HG03135 (cell line): ENCODE results near the gene ATXN3.

Experiments
- ATAC-seq: cut with Tn5 transposase; IDR thresholded peaks from one replicate; pipeline ENCODE4 v1.9.1; 2021; ENCODE audit warnings: mild to moderate bottlenecking, moderate library complexity; ENCODE audit not compliant: unreplicated experiment

The ATXN3 gene

DNA sequence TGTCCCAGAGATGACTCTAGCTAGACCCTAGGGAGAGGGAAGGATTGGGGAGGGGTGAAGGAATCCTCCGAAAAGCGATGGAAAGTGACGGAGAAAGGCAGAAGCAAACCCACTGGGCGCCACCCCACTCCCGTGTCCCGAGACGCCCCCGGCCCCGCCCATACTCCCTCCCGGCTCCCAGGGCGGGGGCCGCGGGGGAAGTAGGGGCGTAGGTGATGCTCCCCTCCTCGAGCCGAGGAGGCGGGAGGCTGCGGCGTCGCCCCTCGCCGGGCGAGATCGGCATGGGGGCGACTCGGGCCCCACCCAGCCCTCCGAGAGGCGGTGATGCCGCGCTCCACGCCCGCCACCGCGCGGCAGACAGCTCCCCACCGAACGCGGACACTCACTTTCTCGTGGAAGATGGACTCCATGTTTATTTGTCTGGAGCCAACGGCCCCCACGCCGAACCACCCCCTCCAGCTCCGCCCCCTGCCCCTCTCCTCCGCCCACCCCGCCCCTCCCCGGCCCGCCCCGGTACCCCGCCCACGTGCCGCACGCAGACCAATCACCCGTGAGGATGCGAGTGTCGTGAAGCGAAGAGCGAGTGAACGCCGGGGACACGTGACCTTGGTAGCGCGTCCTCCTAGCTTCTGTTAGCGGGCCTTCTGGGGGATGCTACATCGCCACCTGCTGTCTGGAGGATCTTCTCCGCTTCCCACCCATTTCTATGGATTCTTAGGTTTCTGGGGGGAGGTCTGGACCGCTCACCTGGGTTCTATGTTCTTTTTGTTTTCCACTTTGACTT lies at the start of gene ATXN3:
ATXN3 (minus strand) TSS at position 440 of the 784 bp plus-strand sequence; CDS start at position 410, 30 bp downstream.
- peak; percentile 95 for ATAC-seq

DNA sequence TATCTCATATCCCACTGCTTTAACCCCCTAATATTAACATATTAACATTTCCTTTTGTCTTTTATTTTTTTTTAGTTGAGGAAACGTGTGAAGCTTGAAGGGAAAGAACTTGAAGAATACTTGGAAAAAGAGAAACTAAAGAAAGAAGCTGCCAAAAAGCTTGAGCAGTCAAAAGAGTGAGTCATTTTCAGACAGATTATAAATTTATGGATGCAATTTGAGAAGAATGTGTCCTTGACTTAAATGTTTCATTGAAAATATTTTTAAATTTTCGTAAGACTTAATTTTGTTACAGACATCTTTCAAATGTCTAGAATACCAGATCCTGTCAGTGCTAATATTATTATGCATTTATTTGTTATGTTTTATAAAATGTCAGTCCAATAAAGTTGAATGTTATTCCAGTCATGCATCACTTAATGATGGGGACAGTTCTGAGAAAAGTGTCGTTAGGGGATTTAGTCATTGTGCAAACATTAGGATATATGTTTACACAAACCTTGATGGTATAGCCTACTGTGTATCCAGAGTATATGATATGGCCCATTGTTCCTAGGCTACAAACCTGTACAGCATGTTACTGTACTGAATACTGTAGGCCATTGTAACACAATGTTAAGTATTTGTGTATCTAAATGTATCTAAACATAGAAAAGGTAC lies 48.0 kb upstream of the ATXN3 start:
- ATAC-seq = no peak

DNA sequence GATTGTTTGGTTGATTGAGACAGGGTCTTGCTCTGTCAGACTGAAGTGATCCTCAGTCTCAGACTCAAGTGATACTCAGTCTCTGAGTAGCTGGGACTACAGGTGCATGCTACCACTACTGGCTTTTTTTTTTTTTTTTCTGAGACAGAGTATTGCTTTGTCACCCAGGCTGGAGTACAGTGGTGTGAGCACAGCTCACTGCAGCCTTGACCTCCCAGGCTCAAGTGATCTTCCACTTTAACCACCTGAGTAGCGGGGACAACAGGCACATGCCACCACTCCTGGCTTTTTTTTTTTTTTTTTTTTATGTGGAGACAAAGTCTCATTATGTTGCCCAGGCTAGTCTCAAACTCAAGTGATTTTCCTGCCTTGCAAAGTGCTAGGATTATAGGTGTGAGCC lies 47.2 kb upstream of the ATXN3 start:
- ATAC-seq = no peak

DNA sequence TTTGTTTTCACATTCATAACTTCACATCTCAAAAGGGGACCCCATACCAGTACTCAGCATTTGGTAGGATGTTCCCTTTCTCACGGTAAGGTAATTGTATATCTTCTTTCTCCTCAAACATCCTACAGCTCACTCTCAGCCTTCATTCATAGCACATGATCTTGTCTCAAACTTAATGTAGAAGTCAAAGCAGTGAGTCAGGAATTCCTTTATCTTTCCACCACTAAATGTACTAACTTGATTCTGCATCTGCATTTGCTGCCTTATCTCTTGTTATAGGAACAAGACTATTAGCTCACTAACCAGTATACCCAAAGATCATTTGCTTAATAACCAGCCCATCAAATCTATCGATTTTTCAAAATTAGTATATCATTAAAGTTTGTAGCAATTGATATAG lies 38.3 kb upstream of the ATXN3 start:
- no peak for ATAC-seq

DNA sequence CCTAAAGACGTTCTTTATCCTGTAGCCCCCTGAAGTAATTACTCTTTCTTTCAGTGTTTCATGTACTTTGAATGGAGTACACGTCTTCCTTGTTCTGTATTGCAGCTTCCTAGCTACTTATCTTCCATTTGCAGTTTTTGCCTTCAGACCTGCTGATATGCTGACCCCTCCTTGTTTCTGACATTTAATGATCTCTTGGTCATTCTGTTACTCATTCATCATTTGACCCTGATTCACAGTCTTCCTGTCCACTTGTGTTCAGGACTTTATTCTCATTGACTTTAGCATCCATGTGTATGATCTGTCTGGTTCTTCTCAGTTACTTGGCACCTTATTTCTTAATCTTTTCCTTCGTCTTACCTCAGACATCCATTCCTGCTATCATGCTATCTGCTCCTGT lies 37.6 kb upstream of the ATXN3 start:
- no peak for ATAC-seq

DNA sequence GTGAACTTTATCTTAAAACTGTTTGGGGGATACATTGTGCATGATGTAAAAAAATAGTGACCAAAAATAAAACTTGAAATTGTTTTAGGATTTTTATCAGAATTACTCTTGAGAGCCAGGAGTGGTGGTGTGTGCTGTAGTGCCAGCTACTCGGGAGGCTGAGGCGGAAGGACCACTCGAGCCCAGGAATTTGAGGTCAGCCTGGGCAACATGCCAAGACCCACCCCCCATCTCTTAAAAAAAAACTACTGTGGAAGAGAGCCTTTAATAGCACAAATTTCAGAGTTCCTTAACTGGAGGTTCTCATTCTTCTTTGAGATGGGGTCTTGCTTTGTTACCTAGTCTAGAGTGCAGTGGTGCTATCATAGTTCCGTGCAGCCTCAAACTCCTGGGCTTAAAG lies 36.9 kb upstream of the ATXN3 start:
- no peak for ATAC-seq

- ATAC-seq = no peak
Measured at GRCh38 chr14:92135269-92135668, 28.9 kb upstream of the ATXN3 start.

GRCh38 chr14:92134456-92134855 lies 28.1 kb upstream of the ATXN3 start:
- ATAC-seq = no peak

DNA sequence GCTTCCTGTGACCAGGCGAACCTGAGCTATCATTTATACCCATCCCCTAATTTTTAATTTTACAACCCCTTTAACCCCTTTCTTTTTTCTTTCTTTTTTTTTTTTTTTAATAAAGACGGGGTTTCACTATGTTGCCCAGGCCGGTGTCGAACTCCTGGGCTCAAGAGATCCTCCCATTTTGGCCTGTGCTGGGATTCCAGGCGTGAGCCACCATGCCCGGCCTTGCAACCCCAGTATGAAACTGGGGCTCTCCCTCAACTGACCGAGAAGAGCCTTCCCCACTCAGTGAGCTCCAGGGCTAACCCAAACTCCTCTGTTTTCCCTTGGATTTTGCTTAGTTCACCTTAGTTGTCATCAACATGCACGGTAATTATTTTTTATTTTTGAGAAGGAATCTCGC lies 16.4 kb upstream of the ATXN3 start:
- ATAC-seq = no peak

- ATAC-seq = peak; percentile 10
Measured at GRCh38 chr14:92122351-92122677, 15.9 kb upstream of the ATXN3 start.

DNA sequence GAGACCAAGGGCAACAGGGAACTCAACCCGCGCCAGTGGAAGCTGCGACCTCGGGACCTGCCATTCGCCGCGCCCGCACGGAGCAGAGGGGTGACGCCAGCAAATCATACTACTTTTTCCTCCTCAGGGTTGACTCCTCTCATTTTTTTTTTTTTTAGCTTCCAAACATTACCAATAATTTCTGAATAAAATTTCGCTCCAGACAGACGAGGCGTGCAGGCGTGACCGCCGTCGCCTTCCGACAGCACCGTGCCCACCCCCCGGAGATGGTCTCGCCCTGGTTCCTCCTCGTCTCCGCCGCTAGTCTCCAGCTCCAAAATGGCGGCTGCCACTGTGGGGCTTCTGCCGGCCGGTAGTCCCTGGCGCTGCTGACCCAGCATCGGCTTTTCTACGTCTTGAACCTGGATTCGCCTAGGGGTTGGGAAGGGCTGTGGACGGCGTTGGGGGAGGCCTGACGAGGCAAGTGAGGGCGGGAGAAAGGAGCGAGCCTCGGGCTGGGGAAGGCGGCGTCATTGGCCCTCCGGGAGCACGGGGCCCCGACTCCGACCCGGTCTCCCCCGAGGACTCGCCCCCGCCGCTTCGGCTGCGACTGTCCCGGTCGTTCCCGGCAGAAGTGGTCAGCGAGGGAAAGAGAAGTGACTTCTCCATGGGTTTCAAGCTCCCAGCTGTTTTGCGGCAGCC lies 15.4 kb upstream of the ATXN3 start, which contains the start of the genes CPSF2 and NDUFB1:
CPSF2 (plus strand) TSS at position 300 of the 681 bp plus-strand sequence. CDS start 9,016 bp downstream, outside the sequence.
NDUFB1 (minus strand) TSS at position 37 of the 681 bp plus-strand sequence. CDS start 4,069 bp downstream, outside the sequence.
- ATAC-seq = peak; percentile 88

- peak; percentile 10 for ATAC-seq
Measured at GRCh38 chr14:92121207-92121669, 14.9 kb upstream of the ATXN3 start.

DNA sequence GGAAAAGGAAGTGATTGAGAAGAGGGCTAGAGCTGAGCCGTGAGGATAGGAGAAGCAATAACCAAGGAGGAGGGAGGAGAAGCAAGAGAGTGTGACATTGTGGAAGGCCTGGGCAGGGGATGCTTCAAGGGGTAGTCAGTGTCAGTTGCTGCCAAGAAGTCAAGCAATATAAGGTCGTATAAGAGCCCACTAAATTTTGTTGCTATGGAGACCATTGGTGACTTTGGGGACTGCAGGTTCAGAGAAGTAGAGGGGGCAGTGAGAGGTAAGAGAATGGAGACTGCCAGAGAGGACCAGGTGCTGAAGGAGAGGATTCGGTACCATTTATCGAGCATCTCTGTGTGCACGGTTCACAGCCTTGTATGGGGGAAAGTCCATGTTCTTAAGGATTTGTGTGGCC lies 3.1 kb upstream of the ATXN3 start:
- no peak for ATAC-seq

GRCh38 chr14:92108345-92109254 lies 2.2 kb upstream of the ATXN3 start:
- ATAC-seq = no peak

DNA sequence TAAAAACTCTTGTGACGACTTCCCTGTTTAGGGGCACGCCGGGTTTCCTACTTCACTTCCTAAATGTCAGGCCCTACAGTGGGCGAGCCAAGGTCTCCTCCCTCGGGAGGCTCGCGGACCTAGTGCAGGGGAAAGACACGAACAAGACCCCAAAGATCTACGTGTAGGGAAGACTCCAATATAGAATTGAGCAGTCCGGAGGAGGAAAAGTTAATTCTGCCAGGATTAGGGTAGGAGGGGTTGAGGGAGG lies 564 bp downstream of the ATXN3 start:
- peak; percentile 16 for ATAC-seq

GRCh38 chr14:92105073-92105892 lies 1.1 kb downstream of the ATXN3 start:
- no peak for ATAC-seq

- no peak for ATAC-seq
Measured at GRCh38 chr14:92103363-92103989, 2.9 kb downstream of the ATXN3 start.

DNA sequence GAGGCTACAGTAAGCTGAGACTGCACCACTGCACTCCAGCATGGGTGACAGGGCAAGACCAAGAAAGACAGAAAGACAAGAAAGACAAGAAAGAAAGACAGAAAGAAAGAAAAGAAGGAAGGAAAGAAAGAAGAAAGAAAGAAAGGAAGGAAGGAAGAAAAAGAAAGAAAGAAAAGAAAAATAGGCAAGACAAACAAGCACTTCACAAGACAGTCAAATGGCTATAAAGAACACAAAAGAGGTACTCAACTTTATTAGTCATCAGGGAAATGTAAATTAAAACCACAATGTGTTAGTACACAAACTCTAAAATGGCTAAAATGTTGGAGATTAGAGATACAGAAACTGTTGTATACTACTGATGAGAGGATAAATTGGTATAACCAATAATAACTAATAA lies 6.6 kb downstream of the ATXN3 start:
- no peak for ATAC-seq

- ATAC-seq = no peak
Measured at GRCh38 chr14:92093320-92093719, 13.1 kb downstream of the ATXN3 start.

- ATAC-seq = no peak
Measured at GRCh38 chr14:92088494-92088893, 17.9 kb downstream of the ATXN3 start.
